Inferior parietal cortex (tissue), 1 donor: ENCODE measurements around the gene SINHCAF.
"Not testable (repeated sequence)": the region's sequence is repeated elsewhere in the genome, so short reads cannot be mapped to it uniquely, and the experiment has no call there.

Experiments
- DNase-seq: peaks from one replicate; pipeline ENCODE4 v3.0.0-alpha.2; 2016; ENCODE audit errors: extremely low spot score

Gene SINHCAF

DNA sequence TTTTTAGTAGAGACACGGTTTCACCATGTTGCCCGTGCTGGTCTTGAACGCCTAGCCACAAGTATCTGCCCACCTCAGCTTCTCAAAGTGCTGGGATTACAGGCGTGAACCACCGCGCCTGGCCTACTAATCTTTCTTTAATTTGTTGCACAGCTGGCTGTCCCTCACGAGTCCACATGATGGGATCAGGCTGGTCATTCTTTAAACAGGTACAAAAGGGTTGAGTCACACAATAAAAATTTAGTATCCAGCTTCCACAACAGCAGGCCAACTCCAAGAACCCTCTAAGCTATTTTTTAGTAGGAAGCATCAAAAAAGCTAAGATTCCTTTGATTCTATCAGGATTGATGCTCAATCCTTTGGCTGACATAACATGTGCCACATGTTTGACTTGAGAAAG lies 17.8 kb downstream of the SINHCAF start:
- no peak for DNase-seq

GRCh38 chr12:31306866-31307265 lies 19.1 kb downstream of the SINHCAF start:
- DNase-seq, result no peak

DNA sequence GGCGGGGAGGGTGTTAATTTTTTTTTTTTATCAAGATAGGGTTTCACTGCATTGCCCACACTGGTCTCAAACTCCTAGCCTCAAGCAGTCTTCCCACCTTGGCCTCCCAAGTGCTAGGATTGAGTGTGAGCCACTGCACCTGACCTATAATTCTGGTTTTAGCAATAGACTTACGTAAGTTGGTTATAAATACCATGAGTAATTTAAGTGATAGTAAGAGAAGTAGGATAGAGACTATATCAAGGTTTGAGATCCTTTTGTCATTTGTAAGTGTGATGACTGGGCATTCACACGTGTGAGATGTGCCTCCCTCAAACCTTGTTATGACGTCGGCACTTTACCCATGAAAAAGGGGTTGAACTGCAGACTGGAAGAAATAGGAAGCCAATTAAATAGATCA lies 22.5 kb downstream of the SINHCAF start:
- DNase-seq, result no peak

GRCh38 chr12:31301311-31301710 lies 24.6 kb downstream of the SINHCAF start:
- no peak for DNase-seq

GRCh38 chr12:31300783-31301182 lies 25.2 kb downstream of the SINHCAF start:
- DNase-seq, result no peak

DNA sequence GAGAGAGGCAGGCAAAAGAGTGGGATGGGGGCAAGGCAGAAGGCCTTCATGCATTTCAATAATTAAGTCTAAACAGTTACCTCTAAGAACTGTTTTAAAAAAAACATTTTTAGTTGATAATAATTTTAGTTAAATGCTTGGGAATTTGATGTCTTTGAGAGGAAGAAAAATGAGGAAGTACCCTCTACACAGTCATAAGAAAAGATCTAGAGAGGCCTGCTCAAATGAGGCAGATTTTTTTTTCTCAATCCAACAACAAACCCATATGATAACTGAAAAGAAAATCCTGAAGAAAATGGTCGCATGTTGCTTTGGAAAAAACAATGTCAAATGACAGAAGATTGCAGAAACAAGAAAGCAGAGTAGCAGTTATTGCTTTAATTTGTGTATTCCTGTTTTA lies 25.6 kb downstream of the SINHCAF start:
- DNase-seq, result no peak

DNA sequence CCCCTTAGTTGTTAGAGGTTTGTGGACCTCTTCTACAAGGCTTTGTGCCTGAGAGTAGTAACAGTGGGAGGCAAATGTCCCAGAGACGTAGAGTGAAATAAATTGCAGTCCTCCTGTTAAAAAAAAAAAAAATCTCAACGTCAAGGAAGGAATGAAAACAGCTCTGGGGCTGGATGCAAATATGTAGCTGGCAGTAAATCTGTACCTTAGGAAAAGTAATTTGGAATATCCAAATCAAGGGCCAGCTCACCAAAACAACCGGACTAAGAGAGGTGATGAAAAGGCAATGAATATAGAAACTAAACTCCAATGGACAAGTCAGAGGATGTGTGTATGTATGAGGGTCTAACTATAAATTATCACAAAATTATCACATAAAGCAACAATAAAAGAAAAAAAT lies 27.0 kb downstream of the SINHCAF start:
- DNase-seq, result no peak

DNA sequence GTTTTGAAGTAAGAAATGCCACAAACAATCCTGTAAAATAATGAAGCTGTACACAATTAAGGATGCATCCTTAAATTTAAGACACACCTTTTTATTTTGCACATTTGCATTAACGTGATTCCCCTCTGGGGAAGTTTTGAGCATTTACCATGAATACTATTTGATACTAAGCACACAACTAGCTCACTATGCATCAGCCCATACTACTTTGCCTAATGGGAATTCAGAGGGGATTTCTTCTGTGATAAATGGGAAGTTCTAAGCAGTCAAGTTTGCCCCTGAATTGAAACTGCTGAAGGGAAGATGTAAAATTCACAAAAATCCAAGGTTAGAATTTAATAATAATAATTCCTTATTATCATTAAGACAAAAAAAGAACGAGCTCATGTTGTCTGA lies 27.4 kb downstream of the SINHCAF start:
- DNase-seq, result no peak

DNA sequence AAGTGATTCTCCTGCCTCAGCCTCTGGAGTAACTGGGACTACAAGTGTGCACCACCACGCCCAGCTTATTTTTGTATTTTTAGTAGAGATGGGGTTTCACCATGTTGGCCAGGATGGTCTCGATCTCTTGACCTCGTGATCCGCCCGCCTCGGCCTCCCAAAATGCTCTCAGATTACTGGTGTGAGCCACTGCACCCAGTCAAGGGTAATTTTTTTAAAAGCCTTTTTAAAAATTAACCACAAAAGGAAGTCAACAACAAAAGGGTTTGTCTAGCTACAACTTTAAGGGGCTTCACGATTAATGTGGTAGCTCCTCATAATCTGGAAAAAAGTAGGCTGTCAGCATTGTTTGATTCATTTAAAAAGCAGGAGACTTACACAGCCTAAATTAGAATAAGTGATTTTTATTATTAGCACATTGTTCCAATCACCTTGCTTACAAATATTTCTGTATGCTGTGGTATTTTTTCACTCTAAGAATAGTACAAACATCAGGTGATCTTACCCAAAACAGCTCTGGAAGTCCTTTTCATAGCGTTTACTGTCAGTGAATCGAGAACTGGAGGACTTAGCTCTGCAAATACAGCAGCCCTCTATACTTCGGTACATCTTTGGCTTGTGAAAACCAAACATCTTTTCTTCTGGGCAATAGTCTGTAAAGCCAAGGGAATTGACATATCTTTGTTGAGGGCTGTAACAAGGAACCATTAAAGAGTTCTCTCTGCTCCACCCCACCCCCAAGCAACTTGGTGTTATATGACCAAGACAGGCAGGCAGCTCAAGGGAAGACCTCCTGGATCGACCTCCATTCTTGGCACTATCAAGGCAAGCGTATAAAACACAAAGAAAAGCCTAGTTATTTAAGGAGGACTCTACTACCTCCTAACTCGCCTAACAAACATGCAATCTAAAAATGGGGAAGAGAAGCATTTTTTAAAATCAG lies 28.1 kb downstream of the SINHCAF start:
- no peak for DNase-seq

- no peak for DNase-seq
Measured at GRCh38 chr12:31289441-31289840, 36.5 kb downstream of the SINHCAF start.

- no peak for DNase-seq
Measured at GRCh38 chr12:31288381-31288780, 37.6 kb downstream of the SINHCAF start.

GRCh38 chr12:31280183-31280582 lies 45.8 kb downstream of the SINHCAF start:
- no peak for DNase-seq

GRCh38 chr12:31279390-31279924 lies 46.5 kb downstream of the SINHCAF start:
- no peak for DNase-seq

GRCh38 chr12:31278832-31279231 lies 47.1 kb downstream of the SINHCAF start:
- DNase-seq, result no peak

DNA sequence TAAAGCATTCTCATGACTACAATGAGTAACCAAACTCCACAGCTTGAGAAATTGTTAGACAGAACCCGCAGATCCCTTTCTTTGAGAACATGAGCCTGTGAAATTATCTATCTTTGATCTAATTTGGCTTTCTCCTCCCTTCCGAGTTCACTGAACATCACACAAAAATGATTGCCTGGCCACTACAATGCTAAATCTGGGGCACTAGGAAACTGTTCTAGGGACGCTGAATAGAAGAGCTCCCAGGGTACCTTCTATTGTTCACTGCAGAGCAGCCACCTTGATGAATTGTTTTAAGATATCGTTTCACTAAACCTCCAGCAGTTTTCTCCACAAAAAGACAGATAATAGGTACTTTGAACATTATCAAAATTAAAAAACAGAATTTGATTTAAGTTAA lies 47.5 kb downstream of the SINHCAF start:
- no peak for DNase-seq

- DNase-seq, result no peak
Measured at GRCh38 chr12:31277081-31277480, 48.9 kb downstream of the SINHCAF start.

- no peak for DNase-seq
Measured at GRCh38 chr12:31275491-31275890, 50.5 kb downstream of the SINHCAF start.

DNA sequence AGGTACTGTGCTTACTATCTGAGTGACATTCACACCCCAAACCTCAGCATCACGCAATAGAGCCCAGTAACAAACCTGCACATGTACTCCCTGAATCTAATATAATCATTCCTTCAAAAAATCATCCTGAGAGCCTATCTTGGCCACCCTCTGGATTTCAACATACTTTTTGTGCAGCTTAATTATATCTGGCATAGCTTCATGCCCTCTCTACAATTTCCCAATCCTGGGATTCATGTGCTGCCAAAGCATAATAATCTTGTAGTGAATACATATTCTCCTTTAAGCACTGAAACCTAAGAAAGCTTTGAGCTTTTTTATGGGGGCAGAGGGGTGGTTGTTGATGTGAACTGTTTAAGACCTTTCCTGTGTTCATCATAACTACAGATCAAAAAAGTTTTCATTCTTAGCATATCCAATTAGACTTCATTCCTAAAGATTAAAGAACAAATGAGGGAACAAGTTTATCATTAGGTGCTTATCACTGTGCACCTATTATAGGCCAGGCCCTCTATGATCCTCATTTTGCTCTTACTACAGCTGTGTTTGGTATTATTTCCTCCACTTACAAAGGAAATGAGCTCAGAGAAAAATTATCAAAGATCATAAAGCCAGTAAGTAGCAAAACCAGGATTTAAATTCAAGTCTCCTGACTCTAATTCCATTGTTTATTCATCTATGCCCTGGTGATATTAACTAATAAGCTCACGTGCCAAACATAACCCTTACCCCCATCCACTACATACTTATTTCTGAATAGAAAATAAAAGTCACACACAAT lies 51.2 kb downstream of the SINHCAF start:
- DNase-seq, result no peak

GRCh38 chr12:31273794-31274193 lies 52.2 kb downstream of the SINHCAF start:
- DNase-seq, result not testable (repeated sequence)

GRCh38 chr12:31272607-31273225 lies 53.2 kb downstream of the SINHCAF start:
- no peak for DNase-seq

- no peak for DNase-seq
Measured at GRCh38 chr12:31267966-31268365, 58.0 kb downstream of the SINHCAF start.

- no peak for DNase-seq
Measured at GRCh38 chr12:31265722-31266121, 60.2 kb downstream of the SINHCAF start.
